ENCODE results near the gene CCDC85C. TPM values are rescaled to one million over a fixed set of nuclear protein-coding genes. Genes with fewer than 3 reads are reported as not detected.
A peak's percentile ranks its signal among the peaks of the same experiment; 100 is the strongest.

Gene CCDC85C
- total RNA-seq, 1 experiment from 2014 or later, result 35.8 TPM

GRCh38 chr14:99565383-99565782, 38.6 kb downstream of the CCDC85C start (continued):
- TF ChIP-seq, protein P1, sequence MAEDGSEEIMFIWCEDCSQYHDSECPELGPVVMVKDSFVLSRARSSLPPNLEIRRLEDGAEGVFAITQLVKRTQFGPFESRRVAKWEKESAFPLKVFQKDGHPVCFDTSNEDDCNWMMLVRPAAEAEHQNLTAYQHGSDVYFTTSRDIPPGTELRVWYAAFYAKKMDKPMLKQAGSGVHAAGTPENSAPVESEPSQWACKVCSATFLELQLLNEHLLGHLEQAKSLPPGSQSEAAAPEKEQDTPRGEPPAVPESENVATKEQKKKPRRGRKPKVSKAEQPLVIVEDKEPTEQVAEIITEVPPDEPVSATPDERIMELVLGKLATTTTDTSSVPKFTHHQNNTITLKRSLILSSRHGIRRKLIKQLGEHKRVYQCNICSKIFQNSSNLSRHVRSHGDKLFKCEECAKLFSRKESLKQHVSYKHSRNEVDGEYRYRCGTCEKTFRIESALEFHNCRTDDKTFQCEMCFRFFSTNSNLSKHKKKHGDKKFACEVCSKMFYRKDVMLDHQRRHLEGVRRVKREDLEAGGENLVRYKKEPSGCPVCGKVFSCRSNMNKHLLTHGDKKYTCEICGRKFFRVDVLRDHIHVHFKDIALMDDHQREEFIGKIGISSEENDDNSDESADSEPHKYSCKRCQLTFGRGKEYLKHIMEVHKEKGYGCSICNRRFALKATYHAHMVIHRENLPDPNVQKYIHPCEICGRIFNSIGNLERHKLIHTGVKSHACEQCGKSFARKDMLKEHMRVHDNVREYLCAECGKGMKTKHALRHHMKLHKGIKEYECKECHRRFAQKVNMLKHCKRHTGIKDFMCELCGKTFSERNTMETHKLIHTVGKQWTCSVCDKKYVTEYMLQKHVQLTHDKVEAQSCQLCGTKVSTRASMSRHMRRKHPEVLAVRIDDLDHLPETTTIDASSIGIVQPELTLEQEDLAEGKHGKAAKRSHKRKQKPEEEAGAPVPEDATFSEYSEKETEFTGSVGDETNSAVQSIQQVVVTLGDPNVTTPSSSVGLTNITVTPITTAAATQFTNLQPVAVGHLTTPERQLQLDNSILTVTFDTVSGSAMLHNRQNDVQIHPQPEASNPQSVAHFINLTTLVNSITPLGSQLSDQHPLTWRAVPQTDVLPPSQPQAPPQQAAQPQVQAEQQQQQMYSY (CRISPR knock-in tag; IDR thresholded peaks at IDR 0.05), result no peak
- no peak for TF ChIP-seq NR1H2 (CRISPR knock-in tag; IDR thresholded peaks at IDR 0.05)
- TF ChIP-seq FOXK1 (CRISPR knock-in tag; IDR thresholded peaks at IDR 0.05), result no peak
- TF ChIP-seq TP53 (CRISPR knock-in tag; IDR thresholded peaks at IDR 0.05), result no peak

DNA sequence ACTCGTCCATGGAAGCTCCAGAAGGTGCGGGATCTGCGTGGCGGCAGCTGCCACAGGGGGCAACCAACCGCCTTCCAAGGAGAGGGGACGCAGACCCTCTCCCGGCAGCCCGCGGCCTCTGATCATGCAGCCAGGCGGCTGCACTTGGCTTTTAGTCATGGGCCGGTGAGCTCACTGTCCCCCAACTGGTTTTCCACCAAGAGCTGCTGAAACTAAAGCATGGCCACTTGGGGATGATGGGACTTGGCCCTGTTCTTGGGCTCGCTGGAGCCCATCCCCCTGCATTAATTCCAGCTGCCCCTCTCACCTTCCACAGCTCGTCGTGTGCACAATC, 39.1 kb downstream of the CCDC85C start:
- Mint-ChIP-seq H3K27ac (0 out of 2 replicates have a peak overlapping the region, but pooled peaks have one; percentile 63), H3K4me1 (peaks cover 66% of the 10 kb centered on the region), H3K9me3 (no peaks in the 10 kb centered on the region), H3K27me3 (ENCODE audit: low read depth) (no peaks in the 10 kb centered on the region), H3K4me3 (no peak overlapping the region), H3K36me3 (no peaks in the 10 kb centered on the region)
- ChIA-PET CTCF (interaction anchor here (0.9 to 1.3 kb wide), 5 partner anchors 9 to 166 kb away, joined by 3 to 7 read pairs (median 4); no protein-coding TSS in a partner anchor), POLR2A (interaction anchor here (0.9 kb wide), 1 partner anchor 41 kb away, joined by 3 read pairs; no protein-coding TSS in a partner anchor)
- DNase-seq (ENCODE audit: low spot score) (no peak), ATAC-seq (no peak)
- TF ChIP-seq TP53 (CRISPR knock-in tag; IDR thresholded peaks at IDR 0.05) (no peak), AR (CRISPR knock-in tag; IDR thresholded peaks at IDR 0.05) (no peak)

DNA sequence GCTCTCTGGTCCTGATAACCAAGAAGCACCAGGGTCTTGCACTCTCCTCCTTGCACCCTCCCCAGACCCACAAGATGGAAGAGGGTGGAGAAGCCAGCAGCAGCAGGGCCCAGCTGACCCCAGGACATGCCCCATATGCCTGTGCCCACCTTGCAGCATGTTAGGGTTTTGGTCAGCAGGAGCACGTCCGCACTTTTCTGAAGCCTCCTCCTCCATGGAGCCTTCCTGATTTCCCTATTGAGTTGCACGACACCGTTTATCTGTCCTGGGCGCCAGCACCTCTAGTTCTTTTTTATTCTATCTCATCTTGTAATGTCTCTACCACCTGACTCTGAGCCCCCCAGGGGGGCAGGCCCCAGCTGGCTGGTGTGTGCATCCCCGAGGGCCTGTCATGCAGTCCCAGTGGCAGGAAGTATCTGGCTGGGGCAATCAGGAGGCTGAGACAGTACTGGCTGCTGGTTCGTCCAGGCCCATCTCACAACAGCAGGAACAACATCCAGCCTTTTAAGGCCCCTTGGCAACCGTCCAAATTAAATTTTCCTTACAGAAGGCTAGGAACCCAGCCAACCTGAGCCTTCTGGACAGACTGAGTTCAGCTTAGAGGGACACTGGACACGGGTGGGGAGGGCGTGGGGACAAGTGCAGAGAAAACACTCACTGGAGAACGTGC, 39.6 kb downstream of the CCDC85C start:
- ChIA-PET CTCF (interaction anchor here (0.9 to 3.9 kb wide), 5 partner anchors 10 to 166 kb away, joined by 3 to 14 read pairs (median 4); no protein-coding TSS in a partner anchor), POLR2A (interaction anchor here (0.9 kb wide), 1 partner anchor 41 kb away, joined by 3 read pairs; no protein-coding TSS in a partner anchor)
- Mint-ChIP-seq H3K4me3 (no peak overlapping the region), H3K4me1 (peaks cover 61% of the 10 kb centered on the region), H3K27ac (peak overlapping the region; percentile 63), H3K36me3 (no peaks in the 10 kb centered on the region), H3K9me3 (no peaks in the 10 kb centered on the region), H3K27me3 (ENCODE audit: low read depth) (no peaks in the 10 kb centered on the region)
- TF ChIP-seq, protein P2, sequence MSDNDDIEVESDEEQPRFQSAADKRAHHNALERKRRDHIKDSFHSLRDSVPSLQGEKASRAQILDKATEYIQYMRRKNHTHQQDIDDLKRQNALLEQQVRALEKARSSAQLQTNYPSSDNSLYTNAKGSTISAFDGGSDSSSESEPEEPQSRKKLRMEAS (CRISPR knock-in tag; IDR thresholded peaks at IDR 0.05), result no peak
- no peak for TF ChIP-seq GRHL2 (CRISPR knock-in tag; IDR thresholded peaks at IDR 0.05; ENCODE audit: insufficient replicate concordance, severe bottlenecking)
- no peak for TF ChIP-seq HMGXB4 (CRISPR knock-in tag; IDR thresholded peaks at IDR 0.05)
- TF ChIP-seq, protein P3, sequence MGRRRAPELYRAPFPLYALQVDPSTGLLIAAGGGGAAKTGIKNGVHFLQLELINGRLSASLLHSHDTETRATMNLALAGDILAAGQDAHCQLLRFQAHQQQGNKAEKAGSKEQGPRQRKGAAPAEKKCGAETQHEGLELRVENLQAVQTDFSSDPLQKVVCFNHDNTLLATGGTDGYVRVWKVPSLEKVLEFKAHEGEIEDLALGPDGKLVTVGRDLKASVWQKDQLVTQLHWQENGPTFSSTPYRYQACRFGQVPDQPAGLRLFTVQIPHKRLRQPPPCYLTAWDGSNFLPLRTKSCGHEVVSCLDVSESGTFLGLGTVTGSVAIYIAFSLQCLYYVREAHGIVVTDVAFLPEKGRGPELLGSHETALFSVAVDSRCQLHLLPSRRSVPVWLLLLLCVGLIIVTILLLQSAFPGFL (CRISPR knock-in tag; IDR thresholded peaks at IDR 0.05; ENCODE audit: borderline replicate concordance), result no peak
- no peak for TF ChIP-seq JAZF1 (CRISPR knock-in tag; IDR thresholded peaks at IDR 0.05)
- no peak for TF ChIP-seq ZNF416 (CRISPR knock-in tag; IDR thresholded peaks at IDR 0.05)
- TF ChIP-seq, protein P4, sequence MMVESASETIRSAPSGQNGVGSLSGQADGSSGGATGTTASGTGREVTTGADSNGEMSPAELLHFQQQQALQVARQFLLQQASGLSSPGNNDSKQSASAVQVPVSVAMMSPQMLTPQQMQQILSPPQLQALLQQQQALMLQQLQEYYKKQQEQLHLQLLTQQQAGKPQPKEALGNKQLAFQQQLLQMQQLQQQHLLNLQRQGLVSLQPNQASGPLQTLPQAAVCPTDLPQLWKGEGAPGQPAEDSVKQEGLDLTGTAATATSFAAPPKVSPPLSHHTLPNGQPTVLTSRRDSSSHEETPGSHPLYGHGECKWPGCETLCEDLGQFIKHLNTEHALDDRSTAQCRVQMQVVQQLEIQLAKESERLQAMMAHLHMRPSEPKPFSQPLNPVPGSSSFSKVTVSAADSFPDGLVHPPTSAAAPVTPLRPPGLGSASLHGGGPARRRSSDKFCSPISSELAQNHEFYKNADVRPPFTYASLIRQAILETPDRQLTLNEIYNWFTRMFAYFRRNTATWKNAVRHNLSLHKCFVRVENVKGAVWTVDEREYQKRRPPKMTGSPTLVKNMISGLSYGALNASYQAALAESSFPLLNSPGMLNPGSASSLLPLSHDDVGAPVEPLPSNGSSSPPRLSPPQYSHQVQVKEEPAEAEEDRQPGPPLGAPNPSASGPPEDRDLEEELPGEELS (CRISPR knock-in tag; IDR thresholded peaks at IDR 0.05), result no peak
- DNase-seq (ENCODE audit: low spot score) (no peak), ATAC-seq (no peak)
